A549 (cell line): ENCODE results near the gene PPAT. TPM values are rescaled to one million over a fixed set of nuclear protein-coding genes. Genes with fewer than 3 reads are reported as not detected.
A peak's percentile ranks its signal among the peaks of the same experiment; 100 is the strongest.

ENCODE experiments used
- ATAC-seq, 2 experiments: fragments of 200-7000 bp in 1 of 2; fragments of >200 bp in 1 of 2; cut with Nextera tagmentation in 1 of 2; cut with Tn5 transposase in 1 of 2; 3 replicates each; pipeline versions ENCODE4 v1.8.0 to v1.9.1; 2018 to 2020; ENCODE audit warnings: mild to moderate bottlenecking in 1 of 2, moderate library complexity in 1 of 2
- CTCF ChIA-PET: fragments of 300-600 bp; sonication (Branson Sonifier 250); formaldehyde crosslinking; extraction: SDS; loops from one replicate; lab custom pipeline; 2021; ENCODE audit warnings: antibody characterized with exemption, inconsistent platforms; lab: Yijun Ruan, JAX
- POLR2A ChIA-PET: fragments of 350-600 bp; formaldehyde crosslinking; extraction: SDS; loops from one replicate; lab custom pipeline; 2021; ENCODE audit warnings: antibody characterized with exemption, inconsistent platforms; lab: Yijun Ruan, JAX
- DNase-seq, 2 experiments: peaks; one replicate each; pipeline versions ENCODE4 v3.0.0 to v3.0.0-alpha.2; 2011 to 2016; ENCODE audit warnings: low read depth in 1 of 2, low spot score in 1 of 2
- FAIRE-seq: peaks from 2 replicates; lab custom pipeline; 2011; peaks lifted over from hg19 to GRCh38; lab: Jason Lieb, UNC
- H3K27ac ChIP-seq, 2 experiments: fragments of >200 bp; sonication (Bioruptor Twin); formaldehyde crosslinking; 3 replicates each; pipeline ENCODE4 v1.5.1; 2016 to 2017
- H3K4me1 ChIP-seq: fragments of >200 bp; sonication (Bioruptor Twin); formaldehyde crosslinking; 3 replicates; pipeline ENCODE4 v1.6.1; 2016
- H3K4me2 ChIP-seq: fragments of >200 bp; sonication (Bioruptor Twin); formaldehyde crosslinking; 3 replicates; pipeline ENCODE4 v1.6.1; 2016
- H3K4me3 ChIP-seq: fragments of >200 bp; sonication (Bioruptor Twin); formaldehyde crosslinking; 3 replicates; pipeline ENCODE4 v1.5.1; 2016
- H3K9me3 ChIP-seq: fragments of >200 bp; sonication (Bioruptor Twin); formaldehyde crosslinking; 3 replicates; pipeline ENCODE4 v1.6.1; 2016
- ATOH8 ChIP-seq: fragments of 250-450 bp; sonication (Bioruptor Pico); IDR thresholded peaks from 2 replicates; pipeline ENCODE4 v1.5.0; 2020; ENCODE audit warnings: low read depth, mild to moderate bottlenecking, moderate library complexity
- BCL3 ChIP-seq: fragments of >200 bp; sonication (Bioruptor Twin); formaldehyde crosslinking; IDR thresholded peaks from 3 replicates; pipeline ENCODE4 v1.6.1; 2016
- CBX2 ChIP-seq: fragments of 200-600 bp; sonication (generic); IDR thresholded peaks from 2 replicates; pipeline ENCODE4 v1.6.1; 2016; ENCODE audit warnings: low read depth, mild to moderate bottlenecking, borderline replicate concordance
- CEBPB ChIP-seq, 2 experiments: fragments of >200 bp in 1 of 2; sonication (Bioruptor Twin) in 1 of 2; formaldehyde crosslinking in 1 of 2; IDR thresholded peaks; 2 replicates each; pipeline ENCODE4 v1.6.1; 2012 to 2016
- CHD2 ChIP-seq: fragments of 150-350 bp; IDR thresholded peaks from 2 replicates; pipeline ENCODE4 v1.6.1; 2014; ENCODE audit warnings: low read length; ENCODE audit not compliant: partially characterized antibody
- EHF ChIP-seq: fragments of 250-450 bp; sonication (Bioruptor Pico); IDR thresholded peaks from 2 replicates; pipeline ENCODE4 v1.5.0; 2020; ENCODE audit warnings: mild to moderate bottlenecking
- EHMT2 ChIP-seq: fragments of 200-600 bp; sonication (generic); IDR thresholded peaks from 2 replicates; pipeline ENCODE4 v1.6.1; 2016; ENCODE audit warnings: antibody characterized with exemption, low read depth, mild to moderate bottlenecking, moderate library complexity
- EP300 ChIP-seq, 2 experiments: fragments of >200 bp; sonication (Bioruptor Twin); formaldehyde crosslinking; IDR thresholded peaks; 2 replicates in 1 of 2; 3 replicates in 1 of 2; pipeline ENCODE4 v1.6.1; 2016 to 2017
- ESRRA ChIP-seq: fragments of 150-350 bp; IDR thresholded peaks from 2 replicates; pipeline ENCODE4 v1.6.1; 2014; ENCODE audit warnings: mild to moderate bottlenecking, low read length, borderline replicate concordance
- FOSL2 ChIP-seq, 2 experiments: fragments of 450-650 bp in 1 of 2; fragments of >200 bp in 1 of 2; sonication (Bioruptor Twin) in 1 of 2; formaldehyde crosslinking; IDR thresholded peaks; 2 replicates each; pipeline versions ENCODE4 v1.5.0 to v1.6.1; 2016 to 2020; ENCODE audit warnings: mild to moderate bottlenecking in 1 of 2, moderate library complexity in 1 of 2
- FOXS1 ChIP-seq: fragments of 250-450 bp; sonication (Bioruptor Pico); IDR thresholded peaks from 2 replicates; pipeline ENCODE4 v1.5.0; 2020; ENCODE audit warnings: mild to moderate bottlenecking, moderate library complexity
- HOXA7 ChIP-seq: fragments of 250-450 bp; sonication (Bioruptor Pico); IDR thresholded peaks from 2 replicates; pipeline ENCODE4 v1.5.0; 2020; ENCODE audit warnings: mild to moderate bottlenecking, moderate library complexity
- HOXB13 ChIP-seq: fragments of 250-450 bp; sonication (Bioruptor Pico); IDR thresholded peaks from 2 replicates; pipeline ENCODE4 v1.5.0; 2020; ENCODE audit warnings: low read depth, mild to moderate bottlenecking, moderate library complexity
- HOXB5 ChIP-seq: fragments of 250-450 bp; sonication (Bioruptor Pico); IDR thresholded peaks from 2 replicates; pipeline ENCODE4 v1.5.0; 2020; ENCODE audit warnings: mild to moderate bottlenecking, moderate library complexity
- JUNB ChIP-seq: fragments of >200 bp; sonication (Bioruptor Twin); formaldehyde crosslinking; IDR thresholded peaks from 2 replicates; pipeline ENCODE4 v1.6.1; 2016
- MAFK ChIP-seq: fragments of 450-650 bp; IDR thresholded peaks from 2 replicates; pipeline ENCODE4 v1.6.1; 2014; ENCODE audit not compliant: partially characterized antibody
- MAX ChIP-seq: IDR thresholded peaks from 2 replicates; pipeline ENCODE4 v1.6.1; 2012
- MAZ ChIP-seq: fragments of 150-350 bp; IDR thresholded peaks from 2 replicates; pipeline ENCODE4 v1.6.1; 2014; ENCODE audit warnings: antibody characterized with exemption, low read depth, low read length, borderline replicate concordance
- NPAS2 ChIP-seq: fragments of 250-450 bp; sonication (Bioruptor Pico); IDR thresholded peaks from 2 replicates; pipeline ENCODE4 v1.8.0; 2022; ENCODE audit warnings: mild to moderate bottlenecking, moderate library complexity, borderline replicate concordance
- PHF8 ChIP-seq: fragments of 200-600 bp; sonication (generic); IDR thresholded peaks from 2 replicates; pipeline ENCODE4 v1.6.1; 2016; ENCODE audit warnings: low read depth, mild to moderate bottlenecking, antibody characterized with exemption, moderate library complexity, borderline replicate concordance
- POLR2A ChIP-seq: IDR thresholded peaks from 2 replicates; pipeline ENCODE4 v1.6.1; 2012; ENCODE audit warnings: mild to moderate bottlenecking, low read length
- RCOR1 ChIP-seq: fragments of 150-350 bp; IDR thresholded peaks from 2 replicates; pipeline ENCODE4 v1.6.1; 2014; ENCODE audit warnings: antibody characterized with exemption, low read length, low read depth
- REST ChIP-seq: fragments of 200-600 bp; sonication (generic); IDR thresholded peaks from 2 replicates; pipeline ENCODE4 v1.6.1; 2016; ENCODE audit warnings: antibody characterized with exemption, mild to moderate bottlenecking, moderate library complexity
- RNF2 ChIP-seq: fragments of 200-600 bp; sonication (generic); IDR thresholded peaks from 2 replicates; pipeline ENCODE4 v1.6.1; 2016; ENCODE audit warnings: low read depth, mild to moderate bottlenecking, antibody characterized with exemption, moderate library complexity, borderline replicate concordance
- TFCP2L1 ChIP-seq: fragments of 250-450 bp; sonication (Bioruptor Pico); IDR thresholded peaks from 2 replicates; pipeline ENCODE4 v1.5.0; 2021; ENCODE audit warnings: mild to moderate bottlenecking
- TP53 ChIP-seq: fragments of 250-450 bp; sonication (Bioruptor Pico); IDR thresholded peaks from 2 replicates; pipeline ENCODE4 v1.5.0; 2021; ENCODE audit warnings: mild to moderate bottlenecking, moderate library complexity
- ZSCAN20 ChIP-seq: fragments of 250-450 bp; sonication (Bioruptor Pico); IDR thresholded peaks from 2 replicates; pipeline ENCODE4 v1.8.0; 2022; ENCODE audit warnings: mild to moderate bottlenecking, moderate library complexity
- WGBS: methylation state at CpG from one replicate; pipeline ENCODE4 v1.1.6; 2017; ENCODE audit errors: missing lambda C conversion rate; 5-methylcytosine and 5-hydroxymethylcytosine counted together
- polyA plus RNA-seq, 4 experiments: library from polyadenylated mRNA; depleted of rRNA in 3 of 4; stranded (reverse); fragments of >200 nt; fragmentation: RNase III in 1 of 4; extraction: RNeasy Plus Mini Kit Qiagen cat#74134 plus additional on column Dnase treatment in 1 of 4; gene quantifications; 2 replicates in 3 of 4; 3 replicates in 1 of 4; pipeline ENCODE4 v1.2.3, GENCODE V29; 2011 to 2017
- TF ChIP-seq, protein P1 (sequence below): fragments of 250-450 bp; sonication (Bioruptor Pico); IDR thresholded peaks from 2 replicates; pipeline ENCODE4 v1.5.0; 2021; ENCODE audit warnings: mild to moderate bottlenecking, moderate library complexity, borderline replicate concordance

PPAT gene
- polyA plus RNA-seq, 2 of the 4 experiments (the other 2 are of a cell fraction), result 22.8 to 26.7 TPM

- no peak for ATAC-seq
- TF ChIP-seq BCL3 (no peak), REST (no peak), RNF2 (no peak), EP300 (IDR thresholded peaks at IDR 0.05) (no peak), HOXB13 (CRISPR knock-in tag) (no peak), TP53 (CRISPR knock-in tag) (no peak), MAZ (no peak), FOSL2 (IDR thresholded peaks at IDR 0.05) (no peak), FOSL2 (CRISPR knock-in tag; IDR thresholded peaks at IDR 0.05) (no peak), ESRRA (no peak), HOXA7 (CRISPR knock-in tag) (no peak), RCOR1 (no peak), NPAS2 (CRISPR knock-in tag) (no peak), EHF (CRISPR knock-in tag) (no peak), FOXS1 (CRISPR knock-in tag) (no peak)
- TF ChIP-seq, protein P1, sequence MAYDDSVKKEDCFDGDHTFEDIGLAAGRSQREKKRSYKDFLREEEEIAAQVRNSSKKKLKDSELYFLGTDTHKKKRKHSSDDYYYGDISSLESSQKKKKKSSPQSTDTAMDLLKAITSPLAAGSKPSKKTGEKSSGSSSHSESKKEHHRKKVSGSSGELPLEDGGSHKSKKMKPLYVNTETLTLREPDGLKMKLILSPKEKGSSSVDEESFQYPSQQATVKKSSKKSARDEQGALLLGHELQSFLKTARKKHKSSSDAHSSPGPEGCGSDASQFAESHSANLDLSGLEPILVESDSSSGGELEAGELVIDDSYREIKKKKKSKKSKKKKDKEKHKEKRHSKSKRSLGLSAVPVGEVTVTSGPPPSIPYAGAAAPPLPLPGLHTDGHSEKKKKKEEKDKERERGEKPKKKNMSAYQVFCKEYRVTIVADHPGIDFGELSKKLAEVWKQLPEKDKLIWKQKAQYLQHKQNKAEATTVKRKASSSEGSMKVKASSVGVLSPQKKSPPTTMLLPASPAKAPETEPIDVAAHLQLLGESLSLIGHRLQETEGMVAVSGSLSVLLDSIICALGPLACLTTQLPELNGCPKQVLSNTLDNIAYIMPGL (CRISPR knock-in tag), result no peak
- TF ChIP-seq, all 56 proteins: peak for 0
- Histone ChIP-seq H3K27ac (peak overlapping the region in 1 of 2 experiments; percentile 97; a peak in 4 of 6 replicates), H3K4me1 (peaks cover 4% of the 10 kb centered on the region; the same call in 1 of the 3 replicates), H3K9me3 (no peaks in the 10 kb centered on the region), H3K4me3 (peak overlapping the region; percentile 81), H3K4me2 (peak overlapping the region; percentile 86)
- ChIA-PET POLR2A (interaction anchor here (2.4 kb wide), 1 partner anchor 47 kb away, joined by 60 read pairs; the partner anchor contains the start of genes PAICS and PPAT), CTCF (no interaction called here)
- FAIRE-seq (no peak), DNase-seq (no peak)
- WGBS, result 32% methylated on average over 6 of the region's 6 CpGs
Measured at GRCh38 chr4:56388306-56388705, 47.1 kb downstream of the PPAT start.

DNA sequence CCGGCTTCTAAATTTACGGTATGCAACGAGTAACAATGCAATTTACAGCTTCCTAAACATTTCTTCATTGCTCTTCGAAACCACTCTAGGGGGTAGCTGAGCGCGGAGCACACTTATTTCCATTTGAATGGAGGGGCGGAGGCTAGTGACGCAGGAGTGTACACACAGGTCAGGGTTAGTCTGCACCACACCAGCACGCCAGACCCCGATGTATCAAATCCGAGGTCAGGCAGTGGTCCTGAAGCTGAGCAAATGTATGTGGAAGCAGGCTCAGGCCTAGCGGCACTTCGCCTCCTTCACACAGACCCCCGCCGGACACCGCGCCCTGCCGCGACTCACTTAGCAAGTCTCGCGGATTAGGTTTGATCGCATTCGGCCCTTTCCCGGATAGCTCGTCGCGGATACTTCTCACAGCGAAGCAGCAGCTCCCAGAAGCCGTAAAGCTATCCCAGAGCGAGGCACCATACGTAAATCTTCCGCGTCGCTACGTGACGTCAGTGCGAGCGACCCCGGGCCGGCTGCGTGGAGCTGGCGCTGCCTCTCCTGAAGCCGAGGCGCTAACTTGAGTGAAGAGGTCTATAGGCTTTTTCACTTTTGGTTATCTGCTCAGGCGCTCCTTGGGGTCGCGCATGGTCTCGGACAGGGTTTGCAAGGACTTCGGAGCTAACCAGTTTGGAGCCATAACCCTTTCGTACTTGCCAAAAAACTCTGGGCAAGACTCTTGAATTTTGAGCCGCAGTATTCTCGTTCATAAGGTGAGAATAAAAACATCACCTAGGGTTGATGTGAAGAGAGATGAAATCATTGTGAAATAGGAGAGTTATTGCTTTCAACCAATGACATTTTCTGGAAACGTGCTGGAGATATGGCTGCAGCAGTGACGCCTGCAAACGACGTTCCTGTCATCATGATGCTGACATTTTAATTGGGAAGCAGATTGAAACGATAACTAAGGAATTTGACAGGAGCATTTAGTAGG is 48.1 kb downstream of the PPAT start, which contains the start of gene AASDH:
AASDH (minus strand) TSS at position 469 of the 979 bp plus-strand sequence. CDS start 3,192 bp downstream, outside the sequence.
- POLR2A ChIA-PET, result interaction anchor here (0.6 to 2.4 kb wide), 16 partner anchors 9 to 841 kb away, joined by 3 to 60 read pairs (median 4); partner anchors contain the start of genes CEP135, CLOCK, PAICS and PPAT
- peaks cover 4% of the 10 kb centered on the region; the same call in 1 of the 3 replicates for H3K4me1 ChIP-seq
- peak within 1 kb of the TSS; percentile 86 for H3K4me2 ChIP-seq
- H3K27ac ChIP-seq, result peak within 1 kb of the TSS; percentile 92 to 97
- DNase-seq (peak; percentile 72 to 94), FAIRE-seq (no peak), ATAC-seq (peak; percentile 95 to 99)
- CTCF ChIA-PET, result no interaction called here
- peak within 1 kb of the TSS; percentile 81 for H3K4me3 ChIP-seq
- 1% methylated on average over 36 of the region's 57 CpGs for WGBS
- H3K9me3 ChIP-seq, result no peaks in the 10 kb centered on the region
- no peak for TF ChIP-seq MAZ
- TF ChIP-seq JUNB, result no peak
- TF ChIP-seq PHF8, result peak; percentile 65
- TF ChIP-seq MAFK, result no peak
- TF ChIP-seq EHMT2, result no peak
- peak; percentile 26 for TF ChIP-seq CHD2
- no peak for TF ChIP-seq HOXB5 (CRISPR knock-in tag)
- no peak for TF ChIP-seq ZSCAN20 (CRISPR knock-in tag)
- TF ChIP-seq CEBPB (IDR thresholded peaks at IDR 0.05), result no peak
- no peak for TF ChIP-seq TFCP2L1
- no peak for TF ChIP-seq ATOH8 (CRISPR knock-in tag)
- TF ChIP-seq POLR2A, result peak; percentile 71
- peak; percentile 82 for TF ChIP-seq MAX
- no peak for TF ChIP-seq CBX2
